Measurements from ENCODE around the gene ANKS1A. TPM values are rescaled to one million over a fixed set of nuclear protein-coding genes. Genes with fewer than 3 reads are reported as not detected.

The ANKS1A gene
- total RNA-seq, 1 experiment from 2014 or later: 14.4 TPM

- intact Hi-C loops (cut with micrococcal nuclease; ENCODE audit: unreplicated experiment): no loop called here
- no peaks in the 10 kb centered on the region for H3K9me3 ChIP-seq (ENCODE audit: control insufficient read depth, insufficient read depth, low read depth, low read length)
- ATAC-seq: no peak
- ChIA-PET CTCF (no interaction called here), POLR2A (no interaction called here)
- H3K27ac ChIP-seq (ENCODE audit: low read length): no peak overlapping the region
- in situ Hi-C loops (cut with HindIII; ENCODE audit: low pct_unique_long_range_greater_than_20kb, low sequenced_read_pairs): no loop called here
- H3K27me3 ChIP-seq (ENCODE audit: control insufficient read depth, insufficient read depth, low read length): no peaks in the 10 kb centered on the region
- H3K4me1 ChIP-seq (ENCODE audit: control insufficient read depth, insufficient read depth, low read length): no peaks in the 10 kb centered on the region
- H3K36me3 ChIP-seq (ENCODE audit: control insufficient read depth, insufficient read depth, low read length): no peaks in the 10 kb centered on the region
- H3K4me3 ChIP-seq (ENCODE audit: low read depth in 2 of 2, low read length in 2 of 2): no peak overlapping the region
- BruUV-seq (replicated peaks): no TSS peak
- DNase-seq (ENCODE audit: low read depth, low spot score): no peak
- no peak for TF ChIP-seq POLR2AphosphoS5 (IDR thresholded peaks at IDR 0.05; ENCODE audit: low read depth, low read length)
- no peak for TF ChIP-seq CTCF (IDR thresholded peaks at IDR 0.05)
Measured at GRCh38 chr6:34924831-34925625, 36.0 kb downstream of the ANKS1A start.

- in situ Hi-C loops (cut with HindIII; ENCODE audit: low pct_unique_long_range_greater_than_20kb, low sequenced_read_pairs) (no loop called here), intact Hi-C loops (cut with micrococcal nuclease; ENCODE audit: unreplicated experiment) (no loop called here)
- no peak for TF ChIP-seq TCF7L2 (IDR thresholded peaks at IDR 0.05; ENCODE audit: low read depth, low read length)
- TF ChIP-seq, protein P1, sequence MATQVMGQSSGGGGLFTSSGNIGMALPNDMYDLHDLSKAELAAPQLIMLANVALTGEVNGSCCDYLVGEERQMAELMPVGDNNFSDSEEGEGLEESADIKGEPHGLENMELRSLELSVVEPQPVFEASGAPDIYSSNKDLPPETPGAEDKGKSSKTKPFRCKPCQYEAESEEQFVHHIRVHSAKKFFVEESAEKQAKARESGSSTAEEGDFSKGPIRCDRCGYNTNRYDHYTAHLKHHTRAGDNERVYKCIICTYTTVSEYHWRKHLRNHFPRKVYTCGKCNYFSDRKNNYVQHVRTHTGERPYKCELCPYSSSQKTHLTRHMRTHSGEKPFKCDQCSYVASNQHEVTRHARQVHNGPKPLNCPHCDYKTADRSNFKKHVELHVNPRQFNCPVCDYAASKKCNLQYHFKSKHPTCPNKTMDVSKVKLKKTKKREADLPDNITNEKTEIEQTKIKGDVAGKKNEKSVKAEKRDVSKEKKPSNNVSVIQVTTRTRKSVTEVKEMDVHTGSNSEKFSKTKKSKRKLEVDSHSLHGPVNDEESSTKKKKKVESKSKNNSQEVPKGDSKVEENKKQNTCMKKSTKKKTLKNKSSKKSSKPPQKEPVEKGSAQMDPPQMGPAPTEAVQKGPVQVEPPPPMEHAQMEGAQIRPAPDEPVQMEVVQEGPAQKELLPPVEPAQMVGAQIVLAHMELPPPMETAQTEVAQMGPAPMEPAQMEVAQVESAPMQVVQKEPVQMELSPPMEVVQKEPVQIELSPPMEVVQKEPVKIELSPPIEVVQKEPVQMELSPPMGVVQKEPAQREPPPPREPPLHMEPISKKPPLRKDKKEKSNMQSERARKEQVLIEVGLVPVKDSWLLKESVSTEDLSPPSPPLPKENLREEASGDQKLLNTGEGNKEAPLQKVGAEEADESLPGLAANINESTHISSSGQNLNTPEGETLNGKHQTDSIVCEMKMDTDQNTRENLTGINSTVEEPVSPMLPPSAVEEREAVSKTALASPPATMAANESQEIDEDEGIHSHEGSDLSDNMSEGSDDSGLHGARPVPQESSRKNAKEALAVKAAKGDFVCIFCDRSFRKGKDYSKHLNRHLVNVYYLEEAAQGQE (IDR thresholded peaks at IDR 0.05; ENCODE audit: insufficient read depth in 1 of 2, low read depth in 2 of 2, low read length in 1 of 2): no peak
- Histone ChIP-seq H3K4me1 (ENCODE audit: control insufficient read depth, insufficient read depth, low read length) (no peaks in the 10 kb centered on the region), H3K27me3 (ENCODE audit: control insufficient read depth, insufficient read depth, low read length) (no peaks in the 10 kb centered on the region), H3K27ac (ENCODE audit: low read length) (no peak overlapping the region), H3K9me3 (ENCODE audit: control insufficient read depth, insufficient read depth, low read depth, low read length) (no peaks in the 10 kb centered on the region), H3K4me3 (ENCODE audit: low read depth in 2 of 2, low read length in 2 of 2) (no peak overlapping the region), H3K36me3 (ENCODE audit: control insufficient read depth, insufficient read depth, low read length) (no peaks in the 10 kb centered on the region)
- ATAC-seq (no peak), DNase-seq (ENCODE audit: low read depth, low spot score) (no peak)
- POLR2A ChIA-PET: no interaction called here
- CTCF ChIA-PET: no interaction called here
- BruUV-seq (replicated peaks): no TSS peak
Measured at GRCh38 chr6:34926655-34927054, 37.6 kb downstream of the ANKS1A start.

DNA sequence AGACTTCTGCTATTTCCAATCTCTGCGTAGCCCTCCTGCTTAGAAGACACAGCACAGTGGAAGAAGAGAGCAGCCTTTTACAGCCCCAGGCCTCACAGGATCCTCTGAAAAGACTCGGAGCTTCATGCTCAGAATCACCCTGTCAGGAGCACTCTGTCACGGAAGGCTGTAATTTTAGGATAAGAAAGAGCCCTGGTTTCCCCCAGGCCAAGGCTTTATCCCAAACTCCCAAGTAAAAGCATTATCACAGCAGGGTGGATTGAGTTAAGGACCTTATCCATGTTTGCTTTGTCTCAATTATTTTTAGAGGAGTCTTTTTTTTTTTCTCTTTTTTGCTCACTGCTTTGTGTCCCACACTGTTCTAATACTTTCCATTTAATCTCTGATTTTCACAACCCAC is 39.2 kb downstream of the ANKS1A start:
- no peak overlapping the region for H3K27ac ChIP-seq (ENCODE audit: low read length)
- intact Hi-C loops (cut with micrococcal nuclease; ENCODE audit: unreplicated experiment): no loop called here
- no peak for DNase-seq (ENCODE audit: low read depth, low spot score)
- H3K4me3 ChIP-seq (ENCODE audit: low read depth in 2 of 2, low read length in 2 of 2): no peak overlapping the region
- no peaks in the 10 kb centered on the region for H3K9me3 ChIP-seq (ENCODE audit: control insufficient read depth, insufficient read depth, low read depth, low read length)
- BruUV-seq (replicated peaks): no TSS peak
- no peaks in the 10 kb centered on the region for H3K4me1 ChIP-seq (ENCODE audit: control insufficient read depth, insufficient read depth, low read length)
- H3K36me3 ChIP-seq (ENCODE audit: control insufficient read depth, insufficient read depth, low read length): no peaks in the 10 kb centered on the region
- in situ Hi-C loops (cut with HindIII; ENCODE audit: low pct_unique_long_range_greater_than_20kb, low sequenced_read_pairs): no loop called here
- no peak for ATAC-seq
- H3K27me3 ChIP-seq (ENCODE audit: control insufficient read depth, insufficient read depth, low read length): no peaks in the 10 kb centered on the region
- ChIA-PET POLR2A (no interaction called here), CTCF (no interaction called here)
- TF ChIP-seq TCF7L2 (IDR thresholded peaks at IDR 0.05; ENCODE audit: low read depth, low read length) (no peak), SIN3A (IDR thresholded peaks at IDR 0.05; ENCODE audit: borderline replicate concordance, insufficient read depth, low read depth, low read length) (no peak), POLR2AphosphoS5 (IDR thresholded peaks at IDR 0.05; ENCODE audit: low read depth, low read length) (no peak), CTCF (IDR thresholded peaks at IDR 0.05) (no peak)
- TF ChIP-seq, protein P1 (IDR thresholded peaks at IDR 0.05; ENCODE audit: insufficient read depth in 1 of 2, low read depth in 2 of 2, low read length in 1 of 2): no peak
